HEK293 (cell line): ENCODE data around the gene ARHGAP26.

Experiments used
- CTCF ChIA-PET: fragments of 350-600 bp; formaldehyde crosslinking; extraction: SDS; loops from one replicate; lab custom pipeline; 2021; ENCODE audit warnings: antibody characterized with exemption; lab: Yijun Ruan, JAX
- POLR2A ChIA-PET: fragments of 300-600 bp; formaldehyde crosslinking; extraction: SDS; loops from one replicate; lab custom pipeline; 2020; ENCODE audit warnings: antibody characterized with exemption, inconsistent platforms; lab: Yijun Ruan, JAX
- H3K27ac ChIP-seq: fragments of 200-500 bp; sonication (Bioruptor generic); 2 replicates; pipeline ENCODE4 v1.5.1; 2014; ENCODE audit warnings: low read depth, low read length, control low read depth, inconsistent platforms; ENCODE audit errors: extremely low read depth
- H3K36me3 ChIP-seq, 2 experiments: fragments of 200-500 bp in 1 of 2; sonication (Bioruptor generic) in 1 of 2; 1 replicate in 1 of 2; 2 replicates in 1 of 2; pipeline ENCODE4 v1.5.1; 2014 to 2017; ENCODE audit warnings: inconsistent platforms in 2 of 2, low read length in 2 of 2; ENCODE audit not compliant: control insufficient read depth in 2 of 2, insufficient read depth in 1 of 2
- H3K4me1 ChIP-seq: fragments of 200-500 bp; sonication (Bioruptor generic); 2 replicates; pipeline ENCODE4 v1.5.1; 2014; ENCODE audit warnings: mild to moderate bottlenecking, low read length, inconsistent platforms; ENCODE audit not compliant: control insufficient read depth, insufficient read depth
- H3K4me3 ChIP-seq: 2 replicates; pipeline ENCODE4 v1.5.1; 2011; ENCODE audit warnings: low read depth, mild to moderate bottlenecking, control low read depth, low read length, moderate library complexity
- H3K9me3 ChIP-seq: fragments of 200-500 bp; sonication (Bioruptor generic); 2 replicates; pipeline ENCODE4 v1.5.1; 2014; ENCODE audit warnings: low read depth, low read length, inconsistent platforms; ENCODE audit not compliant: control insufficient read depth, insufficient read depth
- BCL11B ChIP-seq: fragments of 450-650 bp; formaldehyde crosslinking; IDR thresholded peaks from 2 replicates; pipeline ENCODE4 v1.5.1; 2016; ENCODE audit warnings: low read depth, missing biosample characterization, missing genetic modification characterization
- KLF9 ChIP-seq: fragments of 450-650 bp; formaldehyde crosslinking; IDR thresholded peaks from 2 replicates; pipeline ENCODE4 v1.5.1; 2016; ENCODE audit warnings: missing biosample characterization, missing genetic modification characterization, low read depth
- SP3 ChIP-seq: fragments of 450-650 bp; formaldehyde crosslinking; IDR thresholded peaks from 2 replicates; pipeline ENCODE4 v1.5.1; 2016; ENCODE audit warnings: missing biosample characterization, missing genetic modification characterization
- ZBTB7A ChIP-seq: fragments of 450-650 bp; formaldehyde crosslinking; IDR thresholded peaks from 2 replicates; pipeline ENCODE4 v1.5.1; 2016; ENCODE audit warnings: low read depth, missing biosample characterization, missing genetic modification characterization
- ZNF133 ChIP-seq: fragments of 450-650 bp; formaldehyde crosslinking; IDR thresholded peaks from 2 replicates; pipeline ENCODE4 v1.5.1; 2016; ENCODE audit warnings: missing biosample characterization, missing genetic modification characterization
- ZNF155 ChIP-seq: fragments of 450-650 bp; formaldehyde crosslinking; IDR thresholded peaks from 2 replicates; pipeline ENCODE4 v1.5.1; 2016; ENCODE audit warnings: missing biosample characterization, missing genetic modification characterization
- ZNF169 ChIP-seq: fragments of 450-650 bp; formaldehyde crosslinking; IDR thresholded peaks from 2 replicates; pipeline ENCODE4 v1.5.1; 2016; ENCODE audit warnings: missing biosample characterization, missing genetic modification characterization
- ZNF211 ChIP-seq: fragments of 450-650 bp; formaldehyde crosslinking; IDR thresholded peaks from 2 replicates; pipeline ENCODE4 v1.5.1; 2016; ENCODE audit warnings: low read depth, missing biosample characterization, missing genetic modification characterization
- ZNF214 ChIP-seq: fragments of 450-650 bp; formaldehyde crosslinking; IDR thresholded peaks from 2 replicates; pipeline ENCODE4 v1.5.1; 2017; ENCODE audit warnings: missing biosample characterization, mild to moderate bottlenecking, missing genetic modification characterization, borderline replicate concordance
- ZNF248 ChIP-seq: fragments of 450-650 bp; formaldehyde crosslinking; IDR thresholded peaks from 2 replicates; pipeline ENCODE4 v1.5.1; 2017; ENCODE audit warnings: missing biosample characterization, missing genetic modification characterization
- ZNF350 ChIP-seq: fragments of 450-650 bp; formaldehyde crosslinking; IDR thresholded peaks from 2 replicates; pipeline ENCODE4 v1.5.0; 2017; ENCODE audit warnings: missing biosample characterization, mild to moderate bottlenecking, missing genetic modification characterization
- ZNF416 ChIP-seq: fragments of 450-650 bp; formaldehyde crosslinking; IDR thresholded peaks from 2 replicates; pipeline ENCODE4 v1.5.1; 2016; ENCODE audit warnings: missing biosample characterization, missing genetic modification characterization
- ZNF426 ChIP-seq: fragments of 450-650 bp; formaldehyde crosslinking; IDR thresholded peaks from 2 replicates; pipeline ENCODE4 v1.5.1; 2017; ENCODE audit warnings: missing biosample characterization, missing genetic modification characterization, mild to moderate bottlenecking, inconsistent platforms, moderate library complexity
- ZNF626 ChIP-seq: fragments of 450-650 bp; sonication (Bioruptor Pico); formaldehyde crosslinking; IDR thresholded peaks from 2 replicates; pipeline ENCODE4 v1.5.1; 2018; ENCODE audit warnings: missing biosample characterization, missing genetic modification characterization, inconsistent platforms
- TF ChIP-seq, protein P1 (sequence below): fragments of 450-650 bp; formaldehyde crosslinking; IDR thresholded peaks from 2 replicates; pipeline ENCODE4 v1.5.1; 2016; ENCODE audit warnings: missing biosample characterization, missing genetic modification characterization
- TF ChIP-seq, protein P2 (sequence below): fragments of 450-650 bp; formaldehyde crosslinking; conservative IDR thresholded peaks from 2 replicates; pipeline ENCODE4 v1.5.1; 2016; ENCODE audit warnings: low read depth, missing biosample characterization, missing genetic modification characterization
- TF ChIP-seq, protein P3 (sequence below): fragments of 450-650 bp; formaldehyde crosslinking; IDR thresholded peaks from 2 replicates; pipeline ENCODE4 v1.5.1; 2017; ENCODE audit warnings: missing biosample characterization, missing genetic modification characterization
- TF ChIP-seq, protein P4 (sequence below): fragments of 450-650 bp; formaldehyde crosslinking; IDR thresholded peaks from 2 replicates; pipeline ENCODE4 v1.5.1; 2016; ENCODE audit warnings: missing biosample characterization, missing genetic modification characterization
- TF ChIP-seq, protein P5 (sequence below): fragments of 450-650 bp; formaldehyde crosslinking; conservative IDR thresholded peaks from 2 replicates; pipeline ENCODE4 v1.5.1; 2016; ENCODE audit warnings: low read depth, missing biosample characterization, missing genetic modification characterization

ARHGAP26 gene

DNA sequence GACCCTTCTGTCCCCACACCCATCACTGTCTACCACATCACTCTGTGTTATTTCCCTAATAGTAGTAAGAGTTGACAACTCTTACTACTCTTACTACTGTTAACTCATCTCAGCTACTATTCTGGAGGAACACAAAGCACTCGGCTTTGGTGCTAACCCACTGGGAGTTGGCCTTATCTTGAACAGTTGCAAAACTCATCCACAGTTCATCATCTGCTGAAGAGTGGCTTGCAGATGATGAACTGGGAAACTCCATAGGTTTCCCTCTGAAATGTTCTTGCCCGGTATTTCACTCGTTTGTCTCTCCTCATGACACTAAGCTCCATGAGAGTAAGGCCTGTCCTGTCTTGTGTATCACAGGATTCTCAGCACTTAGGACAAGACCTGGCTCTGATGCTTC is 411.9 kb downstream of the ARHGAP26 start:
- no peak for TF ChIP-seq ZNF350
- no peak for TF ChIP-seq BCL11B (tag by site-specific recombination)
- TF ChIP-seq ZNF626: no peak
- TF ChIP-seq SP3: no peak
- no peak for TF ChIP-seq ZNF426 (tag by site-specific recombination)
- no peak for TF ChIP-seq ZNF214 (tag by site-specific recombination)
- TF ChIP-seq ZNF155 (tag by site-specific recombination): no peak
- TF ChIP-seq, protein P1, sequence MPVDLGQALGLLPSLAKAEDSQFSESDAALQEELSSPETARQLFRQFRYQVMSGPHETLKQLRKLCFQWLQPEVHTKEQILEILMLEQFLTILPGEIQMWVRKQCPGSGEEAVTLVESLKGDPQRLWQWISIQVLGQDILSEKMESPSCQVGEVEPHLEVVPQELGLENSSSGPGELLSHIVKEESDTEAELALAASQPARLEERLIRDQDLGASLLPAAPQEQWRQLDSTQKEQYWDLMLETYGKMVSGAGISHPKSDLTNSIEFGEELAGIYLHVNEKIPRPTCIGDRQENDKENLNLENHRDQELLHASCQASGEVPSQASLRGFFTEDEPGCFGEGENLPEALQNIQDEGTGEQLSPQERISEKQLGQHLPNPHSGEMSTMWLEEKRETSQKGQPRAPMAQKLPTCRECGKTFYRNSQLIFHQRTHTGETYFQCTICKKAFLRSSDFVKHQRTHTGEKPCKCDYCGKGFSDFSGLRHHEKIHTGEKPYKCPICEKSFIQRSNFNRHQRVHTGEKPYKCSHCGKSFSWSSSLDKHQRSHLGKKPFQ (tag by site-specific recombination): no peak
- TF ChIP-seq ZNF416: no peak
- no peak for TF ChIP-seq ZNF133 (tag by site-specific recombination)
- no peak for TF ChIP-seq ZNF248
- TF ChIP-seq, protein P2, sequence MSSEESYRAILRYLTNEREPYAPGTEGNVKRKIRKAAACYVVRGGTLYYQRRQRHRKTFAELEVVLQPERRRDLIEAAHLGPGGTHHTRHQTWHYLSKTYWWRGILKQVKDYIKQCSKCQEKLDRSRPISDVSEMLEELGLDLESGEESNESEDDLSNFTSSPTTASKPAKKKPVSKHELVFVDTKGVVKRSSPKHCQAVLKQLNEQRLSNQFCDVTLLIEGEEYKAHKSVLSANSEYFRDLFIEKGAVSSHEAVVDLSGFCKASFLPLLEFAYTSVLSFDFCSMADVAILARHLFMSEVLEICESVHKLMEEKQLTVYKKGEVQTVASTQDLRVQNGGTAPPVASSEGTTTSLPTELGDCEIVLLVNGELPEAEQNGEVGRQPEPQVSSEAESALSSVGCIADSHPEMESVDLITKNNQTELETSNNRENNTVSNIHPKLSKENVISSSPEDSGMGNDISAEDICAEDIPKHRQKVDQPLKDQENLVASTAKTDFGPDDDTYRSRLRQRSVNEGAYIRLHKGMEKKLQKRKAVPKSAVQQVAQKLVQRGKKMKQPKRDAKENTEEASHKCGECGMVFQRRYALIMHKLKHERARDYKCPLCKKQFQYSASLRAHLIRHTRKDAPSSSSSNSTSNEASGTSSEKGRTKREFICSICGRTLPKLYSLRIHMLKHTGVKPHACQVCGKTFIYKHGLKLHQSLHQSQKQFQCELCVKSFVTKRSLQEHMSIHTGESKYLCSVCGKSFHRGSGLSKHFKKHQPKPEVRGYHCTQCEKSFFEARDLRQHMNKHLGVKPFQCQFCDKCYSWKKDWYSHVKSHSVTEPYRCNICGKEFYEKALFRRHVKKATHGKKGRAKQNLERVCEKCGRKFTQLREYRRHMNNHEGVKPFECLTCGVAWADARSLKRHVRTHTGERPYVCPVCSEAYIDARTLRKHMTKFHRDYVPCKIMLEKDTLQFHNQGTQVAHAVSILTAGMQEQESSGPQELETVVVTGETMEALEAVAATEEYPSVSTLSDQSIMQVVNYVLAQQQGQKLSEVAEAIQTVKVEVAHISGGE (tag by site-specific recombination): no peak
- TF ChIP-seq, protein P3, sequence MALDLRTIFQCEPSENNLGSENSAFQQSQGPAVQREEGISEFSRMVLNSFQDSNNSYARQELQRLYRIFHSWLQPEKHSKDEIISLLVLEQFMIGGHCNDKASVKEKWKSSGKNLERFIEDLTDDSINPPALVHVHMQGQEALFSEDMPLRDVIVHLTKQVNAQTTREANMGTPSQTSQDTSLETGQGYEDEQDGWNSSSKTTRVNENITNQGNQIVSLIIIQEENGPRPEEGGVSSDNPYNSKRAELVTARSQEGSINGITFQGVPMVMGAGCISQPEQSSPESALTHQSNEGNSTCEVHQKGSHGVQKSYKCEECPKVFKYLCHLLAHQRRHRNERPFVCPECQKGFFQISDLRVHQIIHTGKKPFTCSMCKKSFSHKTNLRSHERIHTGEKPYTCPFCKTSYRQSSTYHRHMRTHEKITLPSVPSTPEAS (tag by site-specific recombination): no peak
- TF ChIP-seq, protein P4, sequence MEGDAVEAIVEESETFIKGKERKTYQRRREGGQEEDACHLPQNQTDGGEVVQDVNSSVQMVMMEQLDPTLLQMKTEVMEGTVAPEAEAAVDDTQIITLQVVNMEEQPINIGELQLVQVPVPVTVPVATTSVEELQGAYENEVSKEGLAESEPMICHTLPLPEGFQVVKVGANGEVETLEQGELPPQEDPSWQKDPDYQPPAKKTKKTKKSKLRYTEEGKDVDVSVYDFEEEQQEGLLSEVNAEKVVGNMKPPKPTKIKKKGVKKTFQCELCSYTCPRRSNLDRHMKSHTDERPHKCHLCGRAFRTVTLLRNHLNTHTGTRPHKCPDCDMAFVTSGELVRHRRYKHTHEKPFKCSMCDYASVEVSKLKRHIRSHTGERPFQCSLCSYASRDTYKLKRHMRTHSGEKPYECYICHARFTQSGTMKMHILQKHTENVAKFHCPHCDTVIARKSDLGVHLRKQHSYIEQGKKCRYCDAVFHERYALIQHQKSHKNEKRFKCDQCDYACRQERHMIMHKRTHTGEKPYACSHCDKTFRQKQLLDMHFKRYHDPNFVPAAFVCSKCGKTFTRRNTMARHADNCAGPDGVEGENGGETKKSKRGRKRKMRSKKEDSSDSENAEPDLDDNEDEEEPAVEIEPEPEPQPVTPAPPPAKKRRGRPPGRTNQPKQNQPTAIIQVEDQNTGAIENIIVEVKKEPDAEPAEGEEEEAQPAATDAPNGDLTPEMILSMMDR (tag by site-specific recombination): no peak
- no peak for TF ChIP-seq KLF9 (tag by site-specific recombination)
- no peak for TF ChIP-seq ZBTB7A (tag by site-specific recombination)
- TF ChIP-seq ZNF169 (tag by site-specific recombination): no peak
- no peak for TF ChIP-seq ZNF211 (tag by site-specific recombination)
- TF ChIP-seq, protein P5, sequence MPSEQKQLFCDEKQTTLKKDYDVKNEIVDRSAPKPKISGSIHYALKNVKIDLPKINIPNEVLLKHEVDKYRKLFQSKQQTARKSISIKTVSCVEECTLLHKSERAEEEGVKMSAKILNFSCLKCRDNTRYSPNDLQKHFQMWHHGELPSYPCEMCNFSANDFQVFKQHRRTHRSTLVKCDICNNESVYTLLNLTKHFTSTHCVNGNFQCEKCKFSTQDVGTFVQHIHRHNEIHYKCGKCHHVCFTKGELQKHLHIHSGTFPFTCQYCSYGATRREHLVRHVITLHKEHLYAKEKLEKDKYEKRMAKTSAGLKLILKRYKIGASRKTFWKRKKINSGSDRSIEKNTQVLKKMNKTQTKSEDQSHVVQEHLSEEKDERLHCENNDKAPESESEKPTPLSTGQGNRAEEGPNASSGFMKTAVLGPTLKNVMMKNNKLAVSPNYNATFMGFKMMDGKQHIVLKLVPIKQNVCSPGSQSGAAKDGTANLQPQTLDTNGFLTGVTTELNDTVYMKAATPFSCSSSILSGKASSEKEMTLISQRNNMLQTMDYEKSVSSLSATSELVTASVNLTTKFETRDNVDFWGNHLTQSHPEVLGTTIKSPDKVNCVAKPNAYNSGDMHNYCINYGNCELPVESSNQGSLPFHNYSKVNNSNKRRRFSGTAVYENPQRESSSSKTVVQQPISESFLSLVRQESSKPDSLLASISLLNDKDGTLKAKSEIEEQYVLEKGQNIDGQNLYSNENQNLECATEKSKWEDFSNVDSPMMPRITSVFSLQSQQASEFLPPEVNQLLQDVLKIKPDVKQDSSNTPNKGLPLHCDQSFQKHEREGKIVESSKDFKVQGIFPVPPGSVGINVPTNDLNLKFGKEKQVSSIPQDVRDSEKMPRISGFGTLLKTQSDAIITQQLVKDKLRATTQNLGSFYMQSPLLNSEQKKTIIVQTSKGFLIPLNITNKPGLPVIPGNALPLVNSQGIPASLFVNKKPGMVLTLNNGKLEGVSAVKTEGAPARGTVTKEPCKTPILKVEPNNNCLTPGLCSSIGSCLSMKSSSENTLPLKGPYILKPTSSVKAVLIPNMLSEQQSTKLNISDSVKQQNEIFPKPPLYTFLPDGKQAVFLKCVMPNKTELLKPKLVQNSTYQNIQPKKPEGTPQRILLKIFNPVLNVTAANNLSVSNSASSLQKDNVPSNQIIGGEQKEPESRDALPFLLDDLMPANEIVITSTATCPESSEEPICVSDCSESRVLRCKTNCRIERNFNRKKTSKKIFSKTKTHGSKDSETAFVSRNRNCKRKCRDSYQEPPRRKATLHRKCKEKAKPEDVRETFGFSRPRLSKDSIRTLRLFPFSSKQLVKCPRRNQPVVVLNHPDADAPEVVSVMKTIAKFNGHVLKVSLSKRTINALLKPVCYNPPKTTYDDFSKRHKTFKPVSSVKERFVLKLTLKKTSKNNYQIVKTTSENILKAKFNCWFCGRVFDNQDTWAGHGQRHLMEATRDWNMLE (tag by site-specific recombination): no peak
- TF ChIP-seq, all 188 proteins: peak for 0
- peaks cover 12% of the 10 kb centered on the region for H3K4me1 ChIP-seq

More for the DNA sequence above, 411.9 kb downstream of the ARHGAP26 start:
- ChIA-PET POLR2A (interaction anchor here (0.7 kb wide), 1 partner anchor 9 kb away, joined by 3 read pairs; no protein-coding TSS in a partner anchor), CTCF (interaction anchor here (0.6 to 1.2 kb wide), 2 partner anchors 122 to 168 kb away, joined by 3 to 4 read pairs; no protein-coding TSS in a partner anchor)
- Histone ChIP-seq H3K27ac (no peak overlapping the region), H3K4me3 (no peak overlapping the region), H3K36me3 (no peaks in the 10 kb centered on the region), H3K9me3 (no peaks in the 10 kb centered on the region)
